Small intestine (tissue), 7 donors: Measurements from ENCODE around the gene TMEM272. TPM values are rescaled to one million over a fixed set of nuclear protein-coding genes. Genes with fewer than 3 reads are reported as not detected.

Experiments used
- DNase-seq, 2 donors: peaks; one replicate each; pipeline versions ENCODE4 v3.0.0 to v3.0.0-alpha.2; 2013
- FAIRE-seq: peaks from 2 replicates; lab custom pipeline; 2012; peaks lifted over from hg19 to GRCh38; lab: Jason Lieb, UNC
- H3K27ac ChIP-seq, 3 donors: one replicate each; pipeline ENCODE4 v1.5.1; 2013; ENCODE audit warnings: low read length in 2 of 3, mild to moderate bottlenecking in 2 of 3, control low read depth in 1 of 3, inconsistent platforms in 1 of 3, low read depth in 1 of 3, moderate library complexity in 1 of 3
- H3K27me3 ChIP-seq, 3 donors: one replicate each; pipeline ENCODE4 v1.6.1; 2013; ENCODE audit warnings: low read length in 3 of 3, inconsistent platforms in 1 of 3; ENCODE audit not compliant: control insufficient read depth in 3 of 3, insufficient read depth in 3 of 3
- H3K36me3 ChIP-seq, 3 donors: one replicate each; pipeline ENCODE4 v1.6.1; 2013; ENCODE audit warnings: low read length in 3 of 3, inconsistent platforms in 1 of 3, low read depth in 1 of 3, mild to moderate bottlenecking in 1 of 3, moderate library complexity in 1 of 3; ENCODE audit not compliant: control insufficient read depth in 3 of 3, insufficient read depth in 2 of 3
- H3K4me1 ChIP-seq, 3 donors: one replicate each; pipeline ENCODE4 v1.6.1; 2013; ENCODE audit warnings: low read length in 2 of 3, inconsistent platforms in 1 of 3, low read depth in 1 of 3, mild to moderate bottlenecking in 1 of 3, moderate library complexity in 1 of 3; ENCODE audit not compliant: control insufficient read depth in 3 of 3, insufficient read depth in 2 of 3
- H3K4me3 ChIP-seq, 3 donors: one replicate each; pipeline ENCODE4 v1.5.1; 2013; ENCODE audit warnings: low read length in 3 of 3, control low read depth in 1 of 3, inconsistent platforms in 1 of 3, low read depth in 1 of 3, mild to moderate bottlenecking in 1 of 3, moderate library complexity in 1 of 3
- H3K9me3 ChIP-seq, 2 donors: one replicate each; pipeline ENCODE4 v1.6.1; 2013; ENCODE audit warnings: low read depth in 1 of 2, low read length in 1 of 2; ENCODE audit not compliant: control insufficient read depth in 2 of 2, insufficient read depth in 1 of 2
- WGBS, 3 donors: extraction: QIAGEN DNeasy Blood & Tissue Kit; methylation state at CpG; one replicate each; pipeline ENCODE4 v1.1.7; 2013; 5-methylcytosine and 5-hydroxymethylcytosine counted together
- polyA plus RNA-seq, 4 donors: library from polyadenylated mRNA; stranded (reverse) in 3 of 4; unstranded in 1 of 4; fragments of 200-250 nt in 3 of 4; fragments of 120-200 nt in 1 of 4; gene quantifications; one replicate each; pipeline versions ENCODE4 v1.2.1 to v1.2.3, GENCODE V29; 2013
- donor health status: healthy with polysubstance abuse.
- donor health status: control.
- donor health status: control.
- donor health status: Bipolar disorder and iron deficiency.
- donor health status: healthy.

Gene TMEM272
- polyA plus RNA-seq, 4 donors: 0.04 to 0.54 (median 0.27) TPM; not detected in 1

GRCh38 chr13:51879133-51879532, 34.2 kb upstream of the TMEM272 start:
- Histone ChIP-seq H3K4me3 (no peak overlapping the region), H3K27ac (no peak overlapping the region), H3K36me3 (peaks cover 0 to 7% (median 0%) of the 10 kb centered on the region in 3 donors), H3K27me3 (no peaks in the 10 kb centered on the region), H3K9me3 (peaks cover 0 to 14% of the 10 kb centered on the region in 2 donors), H3K4me1 (no peaks in the 10 kb centered on the region)
- FAIRE-seq (no peak), DNase-seq (no peak)
- WGBS, 3 donors: 79 to 92% (median 85%) methylated on average over 4 of the region's 4 CpGs

GRCh38 chr13:51874651-51875050, 29.7 kb upstream of the TMEM272 start:
- no peak for FAIRE-seq
- no peak for DNase-seq
- Histone ChIP-seq H3K4me3 (no peak overlapping the region), H3K27me3 (no peaks in the 10 kb centered on the region), H3K9me3 (no peaks in the 10 kb centered on the region), H3K27ac (no peak overlapping the region), H3K36me3 (no peaks in the 10 kb centered on the region), H3K4me1 (no peaks in the 10 kb centered on the region)
- WGBS, 3 donors: 79 to 82% (median 81%) methylated on average over 11 of the region's 11 CpGs

GRCh38 chr13:51873837-51874236, 28.9 kb upstream of the TMEM272 start:
- WGBS, 3 donors: 88 to 93% (median 89%) methylated on average over 1 of the region's 1 CpG
- FAIRE-seq: no peak
- DNase-seq: no peak

GRCh38 chr13:51873117-51873798, 28.3 kb upstream of the TMEM272 start:
- WGBS, 3 donors: 89 to 93% (median 93%) methylated on average over 6 of the region's 6 CpGs
- no peaks in the 10 kb centered on the region for H3K4me1 ChIP-seq
- no peaks in the 10 kb centered on the region for H3K36me3 ChIP-seq
- DNase-seq (no peak), FAIRE-seq (no peak)
- no peaks in the 10 kb centered on the region for H3K9me3 ChIP-seq
- no peaks in the 10 kb centered on the region for H3K27me3 ChIP-seq
- H3K4me3 ChIP-seq: no peak overlapping the region
- H3K27ac ChIP-seq: no peak overlapping the region

More at GRCh38 chr13:51873837-51874236, 28.9 kb upstream of the TMEM272 start:
- H3K36me3 ChIP-seq: no peaks in the 10 kb centered on the region
- H3K4me3 ChIP-seq: no peak overlapping the region
- no peaks in the 10 kb centered on the region for H3K4me1 ChIP-seq
- H3K9me3 ChIP-seq: no peaks in the 10 kb centered on the region
- no peak overlapping the region for H3K27ac ChIP-seq
- no peaks in the 10 kb centered on the region for H3K27me3 ChIP-seq

- H3K36me3 ChIP-seq: no peaks in the 10 kb centered on the region
- DNase-seq: no peak
- no peak for FAIRE-seq
- no peaks in the 10 kb centered on the region for H3K27me3 ChIP-seq
- 59 to 83% (median 81%) methylated on average over 3 of the region's 3 CpGs for WGBS, 3 donors
- no peaks in the 10 kb centered on the region for H3K4me1 ChIP-seq
- no peak overlapping the region for H3K4me3 ChIP-seq
- no peak overlapping the region for H3K27ac ChIP-seq
- H3K9me3 ChIP-seq: no peaks in the 10 kb centered on the region
Observed at GRCh38 chr13:51870616-51871015, 25.6 kb upstream of the TMEM272 start.

- H3K9me3 ChIP-seq: no peaks in the 10 kb centered on the region
- no peaks in the 10 kb centered on the region for H3K27me3 ChIP-seq
- H3K4me1 ChIP-seq: no peaks in the 10 kb centered on the region
- no peak overlapping the region for H3K27ac ChIP-seq
- no peak for DNase-seq
- H3K36me3 ChIP-seq: no peaks in the 10 kb centered on the region
- FAIRE-seq: no peak
- H3K4me3 ChIP-seq: no peak overlapping the region
- 79 to 85% (median 82%) methylated on average over 6 of the region's 6 CpGs for WGBS, 3 donors
Observed at GRCh38 chr13:51869916-51870315, 24.9 kb upstream of the TMEM272 start.

- H3K36me3 ChIP-seq: no peaks in the 10 kb centered on the region
- no peaks in the 10 kb centered on the region for H3K4me1 ChIP-seq
- DNase-seq (no peak), FAIRE-seq (no peak)
- H3K9me3 ChIP-seq: no peaks in the 10 kb centered on the region
- H3K4me3 ChIP-seq: no peak overlapping the region
- H3K27ac ChIP-seq: no peak overlapping the region
- 80 to 91% (median 89%) methylated on average over 4 of the region's 4 CpGs for WGBS, 3 donors
- no peaks in the 10 kb centered on the region for H3K27me3 ChIP-seq
Observed at GRCh38 chr13:51867062-51867461, 22.1 kb upstream of the TMEM272 start.

- H3K4me1 ChIP-seq: no peaks in the 10 kb centered on the region
- no peak overlapping the region for H3K4me3 ChIP-seq
- H3K36me3 ChIP-seq: no peaks in the 10 kb centered on the region
- FAIRE-seq (no peak), DNase-seq (no peak)
- 72 to 77% (median 74%) methylated on average over 7 of the region's 7 CpGs for WGBS, 3 donors
- H3K27ac ChIP-seq: no peak overlapping the region
- H3K27me3 ChIP-seq: no peaks in the 10 kb centered on the region
- H3K9me3 ChIP-seq: no peaks in the 10 kb centered on the region
Observed at GRCh38 chr13:51865838-51866237, 20.9 kb upstream of the TMEM272 start.

- FAIRE-seq (no peak), DNase-seq (no peak)
- H3K27ac ChIP-seq: no peak overlapping the region
- no peaks in the 10 kb centered on the region for H3K36me3 ChIP-seq
- H3K9me3 ChIP-seq: no peaks in the 10 kb centered on the region
- no peaks in the 10 kb centered on the region for H3K27me3 ChIP-seq
- no peaks in the 10 kb centered on the region for H3K4me1 ChIP-seq
- no peak overlapping the region for H3K4me3 ChIP-seq
- WGBS, 3 donors: 52 to 64% (median 63%) methylated on average over 7 of the region's 7 CpGs
Observed at GRCh38 chr13:51862957-51863356, 18.0 kb upstream of the TMEM272 start.
